Activated CD4-positive, alpha-beta T cell treated with anti-CD3 and anti-CD28 coated beads for 36 hours (primary cell): ENCODE results near the gene NOX3. TPM values are rescaled to one million over a fixed set of nuclear protein-coding genes. Genes with fewer than 3 reads are reported as not detected.

Source experiments
- ATAC-seq: fragments of 200-7000 bp; cut with Tn5 transposase; one replicate; pipeline ENCODE4 v1.10.0; 2021; ENCODE audit warnings: mild to moderate bottlenecking, moderate library complexity
- CTCF ChIA-PET: fragments of 350-600 bp; sonication (Branson Sonifier 250); formaldehyde crosslinking; loops from one replicate; lab custom pipeline; 2021; ENCODE audit warnings: antibody characterized with exemption; lab: Charles Lee
- POLR2A ChIA-PET: fragments of 350-600 bp; sonication (Branson Sonifier 250); formaldehyde crosslinking; loops from one replicate; lab custom pipeline; 2021; ENCODE audit warnings: antibody characterized with exemption, inconsistent platforms; lab: Charles Lee
- DNase-seq: peaks from one replicate; pipeline ENCODE4 v3.0.0-alpha.2; 2020
- H3K27ac Mint-ChIP-seq: one replicate; pipeline ENCODE4 v1.8.0; 2021; ENCODE audit warnings: mixed read lengths
- H3K27me3 Mint-ChIP-seq: one replicate; pipeline ENCODE4 v1.8.0; 2021; ENCODE audit warnings: mixed read lengths
- H3K36me3 Mint-ChIP-seq: one replicate; pipeline ENCODE4 v1.8.0; 2021; ENCODE audit warnings: low read depth, mixed read lengths
- H3K4me1 Mint-ChIP-seq: one replicate; pipeline ENCODE4 v1.8.0; 2021; ENCODE audit warnings: mixed read lengths
- H3K4me3 Mint-ChIP-seq: one replicate; pipeline ENCODE4 v1.8.0; 2021; ENCODE audit warnings: mild to moderate bottlenecking, moderate library complexity, mixed read lengths
- H3K9me3 Mint-ChIP-seq: one replicate; pipeline ENCODE4 v1.8.0; 2021; ENCODE audit warnings: low read depth, mixed read lengths
- intact Hi-C, 2 experiments: fragments of 100-400 bp; cut with DNase I in 1 of 2; cut with micrococcal nuclease in 1 of 2; formaldehyde crosslinking; loops; one replicate each; pipeline versions ENCODE4 v1.14.2 to v1.15.1; 2022 to 2024; cut with DNase I, micrococcal nuclease
- total RNA-seq, 2 experiments: library from RNA; stranded (reverse); gene quantifications; one replicate each; pipeline ENCODE4 v1.2.3, GENCODE V29; 2021

Gene NOX3
- total RNA-seq, 2 experiments from 2014 or later: not detected

DNA sequence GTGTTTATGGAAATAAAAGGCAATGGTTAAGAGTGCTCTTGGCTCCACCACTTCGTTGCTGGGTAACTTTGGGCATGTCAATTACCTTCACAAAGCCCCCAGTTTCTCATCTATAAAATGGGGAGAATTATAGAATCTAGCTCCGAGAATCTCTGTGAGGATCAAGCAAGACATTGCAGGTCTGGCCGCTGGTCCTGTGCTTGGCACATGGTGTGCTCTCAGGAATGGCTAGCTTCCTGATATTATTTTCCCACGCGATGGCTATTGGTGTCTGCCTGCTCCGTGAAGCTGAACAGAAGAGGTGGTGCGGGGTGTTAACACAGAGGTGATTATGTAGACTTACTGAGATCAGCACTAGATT lies 57.0 kb downstream of the NOX3 start:
- intact Hi-C loops: no loop called here
- ChIA-PET CTCF (interaction anchor here (0.9 to 1.2 kb wide), 3 partner anchors 19 to 71 kb away, joined by 3 read pairs; no protein-coding TSS in a partner anchor), POLR2A (no interaction called here)
- no peak overlapping the region for H3K27ac Mint-ChIP-seq
- H3K4me3 Mint-ChIP-seq: no peak overlapping the region
- H3K9me3 Mint-ChIP-seq: no peaks in the 10 kb centered on the region
- no peaks in the 10 kb centered on the region for H3K36me3 Mint-ChIP-seq
- no peak for DNase-seq
- H3K4me1 Mint-ChIP-seq: no peaks in the 10 kb centered on the region
- no peak for ATAC-seq
- peaks cover 2% of the 10 kb centered on the region for H3K27me3 Mint-ChIP-seq

- intact Hi-C loops: no loop called here
- POLR2A ChIA-PET: no interaction called here
- Mint-ChIP-seq H3K36me3 (no peaks in the 10 kb centered on the region), H3K9me3 (no peaks in the 10 kb centered on the region), H3K4me3 (no peak overlapping the region), H3K27ac (no peak overlapping the region), H3K4me1 (no peaks in the 10 kb centered on the region), H3K27me3 (peaks cover 2% of the 10 kb centered on the region)
- DNase-seq (no peak), ATAC-seq (no peak)
- CTCF ChIA-PET: interaction anchor here (0.9 to 1.2 kb wide), 3 partner anchors 19 to 71 kb away, joined by 3 read pairs; no protein-coding TSS in a partner anchor
Observed at GRCh38 chr6:155398221-155398620, 57.4 kb downstream of the NOX3 start.

GRCh38 chr6:155397172-155397705 lies 58.4 kb downstream of the NOX3 start:
- no peak overlapping the region for H3K4me3 Mint-ChIP-seq
- no peaks in the 10 kb centered on the region for H3K9me3 Mint-ChIP-seq
- POLR2A ChIA-PET: interaction anchor here (0.6 kb wide), 1 partner anchor 14 kb away, joined by 3 read pairs; no protein-coding TSS in a partner anchor
- CTCF ChIA-PET: interaction anchor here (1.2 kb wide), 1 partner anchor 20 kb away, joined by 3 read pairs; no protein-coding TSS in a partner anchor
- H3K27me3 Mint-ChIP-seq: peaks cover 2% of the 10 kb centered on the region
- no peaks in the 10 kb centered on the region for H3K4me1 Mint-ChIP-seq
- ATAC-seq (no peak), DNase-seq (no peak)
- H3K27ac Mint-ChIP-seq: no peak overlapping the region
- H3K36me3 Mint-ChIP-seq: no peaks in the 10 kb centered on the region
- intact Hi-C loops: no loop called here

DNA sequence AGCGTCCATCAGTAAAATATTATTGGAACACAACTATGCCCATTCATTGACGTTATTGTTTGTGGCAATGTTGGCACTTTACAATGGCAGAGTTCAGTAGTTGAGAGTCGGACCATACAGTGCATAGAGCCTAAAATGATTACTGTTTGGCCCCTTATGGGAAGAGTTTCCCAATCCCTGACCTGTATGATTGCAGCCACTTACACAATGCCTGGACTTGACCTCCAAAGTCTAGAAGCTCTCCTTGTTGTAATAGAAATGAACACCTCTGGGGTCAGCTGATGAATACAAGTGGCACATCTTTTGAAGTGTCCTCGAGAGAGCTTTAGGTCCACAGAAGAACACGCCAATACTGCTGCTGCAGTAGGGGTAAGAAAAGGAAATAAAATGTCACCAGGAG lies 59.0 kb downstream of the NOX3 start:
- Mint-ChIP-seq H3K4me3 (no peak overlapping the region), H3K36me3 (no peaks in the 10 kb centered on the region), H3K4me1 (no peaks in the 10 kb centered on the region), H3K9me3 (no peaks in the 10 kb centered on the region), H3K27ac (no peak overlapping the region), H3K27me3 (peaks cover 2% of the 10 kb centered on the region)
- ChIA-PET CTCF (no interaction called here), POLR2A (interaction anchor here (0.6 kb wide), 1 partner anchor 15 kb away, joined by 3 read pairs; no protein-coding TSS in a partner anchor)
- DNase-seq (no peak), ATAC-seq (no peak)
- intact Hi-C loops: no loop called here

GRCh38 chr6:155395339-155395738 lies 60.3 kb downstream of the NOX3 start:
- Mint-ChIP-seq H3K4me3 (no peak overlapping the region), H3K27me3 (peaks cover 2% of the 10 kb centered on the region), H3K27ac (no peak overlapping the region), H3K9me3 (no peaks in the 10 kb centered on the region), H3K4me1 (no peaks in the 10 kb centered on the region), H3K36me3 (no peaks in the 10 kb centered on the region)
- CTCF ChIA-PET: no interaction called here
- intact Hi-C loops: no loop called here
- ATAC-seq (no peak), DNase-seq (no peak)
- POLR2A ChIA-PET: no interaction called here

DNA sequence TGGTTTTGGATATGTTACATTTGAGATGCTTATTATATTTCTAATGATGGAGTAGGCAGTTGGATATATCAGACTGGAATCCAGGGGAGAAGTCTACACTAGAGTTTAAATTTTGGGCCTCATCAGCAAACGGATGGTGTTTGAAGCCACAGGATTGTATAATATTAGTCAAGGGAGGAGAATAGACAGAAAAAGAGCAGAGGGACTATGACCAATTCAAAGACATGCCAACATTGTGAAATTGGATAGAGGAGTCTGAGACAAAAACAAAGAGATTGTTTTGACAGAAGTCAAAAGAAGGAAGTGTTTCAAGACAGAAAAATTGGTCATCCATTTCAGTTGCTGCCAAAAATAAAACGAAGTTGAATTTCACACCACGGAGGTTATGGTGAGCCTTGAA lies 66.5 kb downstream of the NOX3 start:
- peaks cover 6% of the 10 kb centered on the region for H3K9me3 Mint-ChIP-seq
- ATAC-seq (no peak), DNase-seq (no peak)
- no peaks in the 10 kb centered on the region for H3K27me3 Mint-ChIP-seq
- no peak overlapping the region for H3K27ac Mint-ChIP-seq
- ChIA-PET CTCF (interaction anchor here (1.0 kb wide), 1 partner anchor 59 kb away, joined by 3 read pairs; no protein-coding TSS in a partner anchor), POLR2A (no interaction called here)
- H3K4me1 Mint-ChIP-seq: peaks cover 3% of the 10 kb centered on the region
- H3K4me3 Mint-ChIP-seq: no peak overlapping the region
- no peaks in the 10 kb centered on the region for H3K36me3 Mint-ChIP-seq
- intact Hi-C loops: no loop called here

- H3K4me1 Mint-ChIP-seq: peaks cover 3% of the 10 kb centered on the region
- intact Hi-C loops: no loop called here
- CTCF ChIA-PET: interaction anchor here (1.0 kb wide), 1 partner anchor 60 kb away, joined by 3 read pairs; no protein-coding TSS in a partner anchor
Observed at GRCh38 chr6:155388591-155388990, 67.0 kb downstream of the NOX3 start.

GRCh38 chr6:155387481-155387880 lies 68.2 kb downstream of the NOX3 start:
- no peaks in the 10 kb centered on the region for H3K36me3 Mint-ChIP-seq
- H3K4me1 Mint-ChIP-seq: peaks cover 3% of the 10 kb centered on the region
- intact Hi-C loops: no loop called here
- H3K27ac Mint-ChIP-seq: no peak overlapping the region
- ChIA-PET CTCF (no interaction called here), POLR2A (no interaction called here)
- DNase-seq (no peak), ATAC-seq (no peak)
- peaks cover 6% of the 10 kb centered on the region for H3K9me3 Mint-ChIP-seq
- H3K27me3 Mint-ChIP-seq: no peaks in the 10 kb centered on the region
- H3K4me3 Mint-ChIP-seq: no peak overlapping the region

More at GRCh38 chr6:155388591-155388990, 67.0 kb downstream of the NOX3 start:
- Mint-ChIP-seq H3K9me3 (peaks cover 6% of the 10 kb centered on the region), H3K27me3 (no peaks in the 10 kb centered on the region), H3K4me3 (no peak overlapping the region), H3K27ac (no peak overlapping the region), H3K36me3 (no peaks in the 10 kb centered on the region)
- POLR2A ChIA-PET: no interaction called here
- no peak for ATAC-seq
- DNase-seq: no peak

DNA sequence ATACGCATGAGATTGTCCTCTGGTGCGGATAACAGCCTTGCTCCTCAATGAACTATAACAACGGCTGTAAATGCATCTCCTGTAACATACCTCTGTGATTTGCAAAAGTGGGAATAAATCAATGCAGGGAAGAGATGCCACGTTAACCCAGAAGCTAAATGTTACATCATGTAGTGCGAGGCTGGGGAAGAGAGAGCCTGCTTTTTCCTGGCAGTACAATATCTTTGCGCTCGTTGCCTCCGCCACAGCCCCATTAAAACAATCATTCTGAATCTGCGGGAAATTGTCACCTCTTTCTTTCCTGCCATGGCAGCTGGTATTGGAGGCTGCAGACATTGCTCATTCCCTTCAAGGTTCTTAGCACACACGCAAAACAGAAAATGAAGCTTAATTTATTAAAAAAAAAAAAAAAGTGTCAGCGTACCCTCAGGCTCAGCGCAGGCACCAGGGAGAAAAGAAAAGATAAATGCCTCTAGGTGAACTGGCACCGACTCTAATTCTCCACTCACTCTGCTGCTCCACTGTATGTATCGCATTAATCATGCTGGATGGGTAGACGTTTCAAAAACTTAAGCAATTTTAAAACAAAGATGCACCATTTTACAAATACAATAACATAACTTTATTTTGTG lies 71.2 kb downstream of the NOX3 start:
- CTCF ChIA-PET: no interaction called here
- no peak for DNase-seq
- POLR2A ChIA-PET: no interaction called here
- Mint-ChIP-seq H3K4me1 (peaks cover 7% of the 10 kb centered on the region), H3K27ac (no peak overlapping the region), H3K27me3 (no peaks in the 10 kb centered on the region), H3K4me3 (no peak overlapping the region), H3K9me3 (peaks cover 6% of the 10 kb centered on the region), H3K36me3 (no peaks in the 10 kb centered on the region)
- intact Hi-C loops: no loop called here
- ATAC-seq: no peak

- peaks cover 8% of the 10 kb centered on the region for H3K4me1 Mint-ChIP-seq
- H3K36me3 Mint-ChIP-seq: no peaks in the 10 kb centered on the region
- DNase-seq: no peak
- ChIA-PET CTCF (no interaction called here), POLR2A (no interaction called here)
- intact Hi-C loops: no loop called here
- H3K9me3 Mint-ChIP-seq: peaks cover 6% of the 10 kb centered on the region
- H3K27me3 Mint-ChIP-seq: no peaks in the 10 kb centered on the region
- H3K4me3 Mint-ChIP-seq: no peak overlapping the region
- H3K27ac Mint-ChIP-seq: no peak overlapping the region
- no peak for ATAC-seq
Observed at GRCh38 chr6:155383913-155384312, 71.7 kb downstream of the NOX3 start.

DNA sequence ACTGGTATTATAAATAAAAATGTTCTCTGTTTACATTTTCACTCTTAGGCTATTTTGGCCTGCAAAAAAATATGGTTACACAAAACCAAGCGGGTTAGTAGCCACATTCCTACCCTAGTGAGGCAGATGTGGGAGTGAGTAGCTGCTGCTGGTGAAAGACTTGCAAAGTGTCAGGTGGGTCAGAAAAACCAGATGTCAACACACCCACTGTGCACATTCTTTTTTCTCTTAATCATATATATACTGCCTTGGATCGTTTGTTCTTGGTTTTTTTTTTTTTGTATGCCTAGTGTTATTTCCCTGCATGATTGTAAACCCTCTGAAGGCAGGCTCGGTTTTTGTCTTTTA lies 73.3 kb downstream of the NOX3 start:
- no peak overlapping the region for H3K27ac Mint-ChIP-seq
- no peak overlapping the region for H3K4me3 Mint-ChIP-seq
- peaks cover 7% of the 10 kb centered on the region for H3K4me1 Mint-ChIP-seq
- peaks cover under 1% of the 10 kb centered on the region for H3K9me3 Mint-ChIP-seq
- intact Hi-C loops: no loop called here
- CTCF ChIA-PET: interaction anchor here (0.7 to 0.9 kb wide), 2 partner anchors 10 to 54 kb away, joined by 3 to 4 read pairs; no protein-coding TSS in a partner anchor
- ATAC-seq (no peak), DNase-seq (no peak)
- H3K27me3 Mint-ChIP-seq: no peaks in the 10 kb centered on the region
- POLR2A ChIA-PET: interaction anchor here (0.7 kb wide), 1 partner anchor 118 kb away, joined by 3 read pairs; no protein-coding TSS in a partner anchor
- no peaks in the 10 kb centered on the region for H3K36me3 Mint-ChIP-seq
